ENCODE measurements around the gene PTPRU.
A peak's percentile ranks its signal among the peaks of the same experiment; 100 is the strongest.

Gene PTPRU

GRCh38 chr1:29201595-29202051, 34.7 kb upstream of the PTPRU start:
- no peaks in the 10 kb centered on the region for H3K9me2 ChIP-seq (replicated peaks; ENCODE audit: low read depth, low read length)
- H3K36me3 ChIP-seq (ENCODE audit: insufficient read depth, low read length), result no peaks in the 10 kb centered on the region
- no peaks in the 10 kb centered on the region for H3K9me3 ChIP-seq (ENCODE audit: insufficient read depth, low read depth, low read length)
- H3K79me2 ChIP-seq (ENCODE audit: insufficient read depth, low read length), result no peaks in the 10 kb centered on the region
- TF ChIP-seq CTCF (conservative IDR thresholded peaks at IDR 0.05; ENCODE audit: low read length), result no peak
- no peak for TF ChIP-seq EZH2phosphoT487 (IDR thresholded peaks at IDR 0.05; ENCODE audit: borderline replicate concordance)
- H3K9ac ChIP-seq (ENCODE audit: low read depth, low read length, poor library complexity, severe bottlenecking), result peak overlapping the region; percentile 42
- no peak overlapping the region for H3K4me3 ChIP-seq (ENCODE audit: low read length, poor library complexity, severe bottlenecking)
- no peaks in the 10 kb centered on the region for H3F3A ChIP-seq (ENCODE audit: low read depth)
- peak overlapping the region; percentile 26 for H3K4me2 ChIP-seq (ENCODE audit: low read depth, low read length, poor library complexity, severe bottlenecking)
- no peaks in the 10 kb centered on the region for H3K27me3 ChIP-seq (ENCODE audit: insufficient read depth, low read length, poor library complexity, severe bottlenecking)
- H2AFZ ChIP-seq (ENCODE audit: low read length), result no peak overlapping the region
- H3K4me1 ChIP-seq (ENCODE audit: insufficient read depth, low read length, poor library complexity, severe bottlenecking), result peaks cover 17% of the 10 kb centered on the region
- H4K20me1 ChIP-seq (ENCODE audit: insufficient read depth, low read length, poor library complexity, severe bottlenecking), result no peaks in the 10 kb centered on the region

- no peaks in the 10 kb centered on the region for H3K9me3 ChIP-seq (ENCODE audit: insufficient read depth, low read depth, low read length)
- no peaks in the 10 kb centered on the region for H3K27me3 ChIP-seq (ENCODE audit: insufficient read depth, low read length, poor library complexity, severe bottlenecking)
- peak overlapping the region; percentile 41; the same call in 1 of the 2 replicates for H2AFZ ChIP-seq (ENCODE audit: low read length)
- no peak overlapping the region for H3K4me3 ChIP-seq (ENCODE audit: low read length, poor library complexity, severe bottlenecking)
- no peaks in the 10 kb centered on the region for H4K20me1 ChIP-seq (ENCODE audit: insufficient read depth, low read length, poor library complexity, severe bottlenecking)
- H3K4me1 ChIP-seq (ENCODE audit: insufficient read depth, low read length, poor library complexity, severe bottlenecking), result peaks cover 17% of the 10 kb centered on the region
- H3F3A ChIP-seq (ENCODE audit: low read depth), result no peaks in the 10 kb centered on the region
- H3K9me2 ChIP-seq (replicated peaks; ENCODE audit: low read depth, low read length), result no peaks in the 10 kb centered on the region
- H3K9ac ChIP-seq (ENCODE audit: low read depth, low read length, poor library complexity, severe bottlenecking), result peak overlapping the region; percentile 42
- peak overlapping the region; percentile 26 for H3K4me2 ChIP-seq (ENCODE audit: low read depth, low read length, poor library complexity, severe bottlenecking)
- H3K36me3 ChIP-seq (ENCODE audit: insufficient read depth, low read length), result no peaks in the 10 kb centered on the region
- no peaks in the 10 kb centered on the region for H3K79me2 ChIP-seq (ENCODE audit: insufficient read depth, low read length)
- no peak for TF ChIP-seq CTCF (conservative IDR thresholded peaks at IDR 0.05; ENCODE audit: low read length)
- no peak for TF ChIP-seq EZH2phosphoT487 (IDR thresholded peaks at IDR 0.05; ENCODE audit: borderline replicate concordance)
These were observed 34.3 kb upstream of the PTPRU start for GRCh38 chr1:29202053-29202452.

- no peak overlapping the region for H3K4me3 ChIP-seq (ENCODE audit: low read length, poor library complexity, severe bottlenecking)
- H3K27me3 ChIP-seq (ENCODE audit: insufficient read depth, low read length, poor library complexity, severe bottlenecking), result no peaks in the 10 kb centered on the region
- no peaks in the 10 kb centered on the region for H3K79me2 ChIP-seq (ENCODE audit: insufficient read depth, low read length)
- H2AFZ ChIP-seq (ENCODE audit: low read length), result peak overlapping the region; percentile 41; the same call in 1 of the 2 replicates
- no peaks in the 10 kb centered on the region for H4K20me1 ChIP-seq (ENCODE audit: insufficient read depth, low read length, poor library complexity, severe bottlenecking)
- no peak for TF ChIP-seq EZH2phosphoT487 (IDR thresholded peaks at IDR 0.05; ENCODE audit: borderline replicate concordance)
- TF ChIP-seq CTCF (conservative IDR thresholded peaks at IDR 0.05; ENCODE audit: low read length), result peak; percentile 99
- H3K9ac ChIP-seq (ENCODE audit: low read depth, low read length, poor library complexity, severe bottlenecking), result peak overlapping the region; percentile 42
- H3F3A ChIP-seq (ENCODE audit: low read depth), result no peaks in the 10 kb centered on the region
- peaks cover 17% of the 10 kb centered on the region for H3K4me1 ChIP-seq (ENCODE audit: insufficient read depth, low read length, poor library complexity, severe bottlenecking)
- H3K9me2 ChIP-seq (replicated peaks; ENCODE audit: low read depth, low read length), result no peaks in the 10 kb centered on the region
- H3K9me3 ChIP-seq (ENCODE audit: insufficient read depth, low read depth, low read length), result no peaks in the 10 kb centered on the region
- H3K36me3 ChIP-seq (ENCODE audit: insufficient read depth, low read length), result no peaks in the 10 kb centered on the region
- peak overlapping the region; percentile 26 for H3K4me2 ChIP-seq (ENCODE audit: low read depth, low read length, poor library complexity, severe bottlenecking)
These were observed 33.6 kb upstream of the PTPRU start for GRCh38 chr1:29202584-29203340.

Measured in Loucy (cell line).